ENCODE data around the gene USP9X. TPM values are rescaled to one million over a fixed set of nuclear protein-coding genes. Genes with fewer than 3 reads are reported as not detected.
"Not testable (repeated sequence)": the region's sequence is repeated elsewhere in the genome, so short reads cannot be mapped to it uniquely, and the experiment has no call there.

USP9X gene
- total RNA-seq, 3 donors from 2014 or later: 72.1 to 88.9 (median 86.3) TPM

- Histone ChIP-seq H3K4me1 (ENCODE audit: low read depth) (no peaks in the 10 kb centered on the region), H3K9me3 (no peaks in the 10 kb centered on the region), H3K4me3 (no peak overlapping the region), H3K36me3 (ENCODE audit: low read depth) (no peaks in the 10 kb centered on the region)
- DNase-seq: no peak
- ATAC-seq: no peak
- intact Hi-C loops (cut with DNase I, micrococcal nuclease): no loop called here
- TF ChIP-seq CTCF (IDR thresholded peaks at IDR 0.05): no peak
Observed at GRCh38 chrX:41177297-41177696, 92.1 kb downstream of the USP9X start.

GRCh38 chrX:41178201-41178600, 93.0 kb downstream of the USP9X start:
- intact Hi-C loops (cut with DNase I, micrococcal nuclease): no loop called here
- H3K4me3 ChIP-seq: no peak overlapping the region
- DNase-seq (no peak), ATAC-seq (no peak)
- no peaks in the 10 kb centered on the region for H3K36me3 ChIP-seq (ENCODE audit: low read depth)
- no peaks in the 10 kb centered on the region for H3K9me3 ChIP-seq
- no peaks in the 10 kb centered on the region for H3K4me1 ChIP-seq (ENCODE audit: low read depth)
- TF ChIP-seq CTCF (IDR thresholded peaks at IDR 0.05): no peak

DNA sequence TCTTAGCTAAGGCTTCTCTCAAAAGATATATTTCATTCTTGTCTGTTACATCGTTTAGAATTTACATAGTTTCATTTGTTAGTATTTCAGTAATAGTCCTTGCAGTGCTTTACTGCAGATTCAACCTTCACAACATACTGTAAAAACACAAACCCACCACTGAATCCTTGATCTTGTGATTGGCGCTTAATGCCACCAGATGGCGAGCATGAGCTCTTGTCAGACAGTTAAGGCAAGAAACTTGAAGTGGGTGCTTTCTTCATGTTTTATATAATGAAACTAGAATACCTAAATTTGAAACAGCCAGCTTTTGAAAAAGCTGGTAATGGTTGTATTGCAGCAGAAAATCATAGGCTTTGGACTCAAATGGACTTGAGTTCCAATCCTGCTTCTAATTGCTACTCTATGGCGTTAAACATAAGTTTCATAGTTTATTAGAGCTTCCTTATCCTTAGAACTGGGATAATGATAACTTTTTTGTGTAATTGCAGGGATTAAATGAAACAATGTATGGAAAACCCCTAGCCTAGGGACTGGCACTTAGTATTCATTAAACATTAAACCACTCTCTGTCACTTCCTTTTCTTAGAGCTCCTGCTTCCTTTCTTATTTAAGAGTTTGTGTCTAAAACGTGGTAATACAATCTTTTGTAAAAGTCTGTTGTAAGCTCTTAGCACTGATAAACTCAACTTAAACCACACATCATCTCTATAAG, 95.1 kb downstream of the USP9X start:
- Histone ChIP-seq H3K4me1 (ENCODE audit: low read depth) (no peaks in the 10 kb centered on the region), H3K4me3 (no peak overlapping the region), H3K36me3 (ENCODE audit: low read depth) (no peaks in the 10 kb centered on the region), H3K9me3 (no peaks in the 10 kb centered on the region)
- intact Hi-C loops (cut with DNase I, micrococcal nuclease): no loop called here
- peak; percentile 72 for ATAC-seq
- peak; percentile 24 for TF ChIP-seq CTCF (IDR thresholded peaks at IDR 0.05)
- peak in 1 of 3 donors; percentile 46 for DNase-seq

DNA sequence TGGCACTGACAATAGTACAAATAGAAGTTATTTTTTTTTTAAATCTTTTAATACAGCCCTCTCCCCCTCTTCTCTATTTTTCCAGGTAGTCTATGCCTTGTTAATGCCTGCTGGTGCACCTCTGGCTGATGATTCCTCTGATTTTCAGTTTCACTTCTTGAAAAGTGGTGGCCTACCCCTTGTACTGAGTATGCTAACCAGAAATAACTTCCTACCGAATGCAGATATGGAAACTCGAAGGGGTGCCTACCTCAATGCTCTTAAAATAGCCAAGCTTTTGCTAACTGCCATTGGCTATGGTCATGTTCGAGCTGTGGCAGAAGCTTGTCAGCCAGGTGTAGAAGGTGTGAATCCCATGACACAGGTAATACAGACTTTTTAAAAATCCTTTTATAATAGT, 99.1 kb downstream of the USP9X start:
- Histone ChIP-seq H3K4me3 (no peak overlapping the region), H3K4me1 (ENCODE audit: low read depth) (no peaks in the 10 kb centered on the region), H3K36me3 (ENCODE audit: low read depth) (no peaks in the 10 kb centered on the region), H3K9me3 (no peaks in the 10 kb centered on the region)
- intact Hi-C loops (cut with DNase I, micrococcal nuclease): no loop called here
- TF ChIP-seq CTCF (IDR thresholded peaks at IDR 0.05): no peak
- DNase-seq (no peak), ATAC-seq (no peak)

- H3K36me3 ChIP-seq (ENCODE audit: low read depth); H3K4me1 ChIP-seq (ENCODE audit: low read depth); ATAC-seq; H3K9me3 ChIP-seq; intact Hi-C loops (cut with DNase I, micrococcal nuclease); H3K4me3 ChIP-seq; DNase-seq: not testable (repeated sequence)
Observed at GRCh38 chrX:41186946-41187345, 101.7 kb downstream of the USP9X start.

DNA sequence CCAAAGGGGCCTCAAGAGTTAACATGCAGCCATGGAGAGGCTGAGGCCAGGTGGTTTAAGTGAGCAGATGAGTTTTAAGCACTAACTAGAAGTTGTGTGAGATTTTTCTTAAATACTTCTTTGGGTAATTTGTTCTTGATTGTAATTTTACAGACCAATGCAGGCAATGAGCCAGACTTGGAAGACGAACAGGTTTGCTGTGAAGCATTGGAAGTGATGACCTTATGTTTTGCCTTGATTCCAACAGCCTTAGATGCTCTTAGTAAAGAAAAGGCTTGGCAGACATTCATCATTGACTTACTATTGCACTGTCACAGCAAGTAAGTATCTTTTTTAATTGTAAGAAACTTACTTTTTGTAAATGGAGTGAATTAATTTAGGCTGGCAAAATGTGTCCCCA, 103.9 kb downstream of the USP9X start:
- H3K4me1 ChIP-seq (ENCODE audit: low read depth): no peaks in the 10 kb centered on the region
- H3K4me3 ChIP-seq: no peak overlapping the region
- intact Hi-C loops (cut with DNase I, micrococcal nuclease): no loop called here
- no peaks in the 10 kb centered on the region for H3K36me3 ChIP-seq (ENCODE audit: low read depth)
- no peak for TF ChIP-seq CTCF (IDR thresholded peaks at IDR 0.05)
- H3K9me3 ChIP-seq: no peaks in the 10 kb centered on the region
- DNase-seq: no peak
- no peak for ATAC-seq

Measured in mucosa of descending colon (tissue), 3 donors.